AG09309 (cell line): Measurements from ENCODE around the gene XXYLT1.

ENCODE experiments used
- DNase-seq: peaks from one replicate; pipeline ENCODE4 v3.0.0-alpha.2; 2010; ENCODE audit warnings: low read depth
- H3K4me3 ChIP-seq: 2 replicates; pipeline ENCODE4 v1.5.1; 2011; ENCODE audit warnings: mild to moderate bottlenecking, low read depth, low read length, moderate library complexity; ENCODE audit not compliant: control insufficient read depth
- TF ChIP-seq, protein P1 (sequence below): IDR thresholded peaks from 2 replicates; pipeline ENCODE4 v1.5.1; 2011; ENCODE audit warnings: mild to moderate bottlenecking, low read depth, low read length, inconsistent platforms; ENCODE audit not compliant: insufficient read depth, control insufficient read depth; ENCODE audit errors: missing control alignments

Gene XXYLT1

DNA sequence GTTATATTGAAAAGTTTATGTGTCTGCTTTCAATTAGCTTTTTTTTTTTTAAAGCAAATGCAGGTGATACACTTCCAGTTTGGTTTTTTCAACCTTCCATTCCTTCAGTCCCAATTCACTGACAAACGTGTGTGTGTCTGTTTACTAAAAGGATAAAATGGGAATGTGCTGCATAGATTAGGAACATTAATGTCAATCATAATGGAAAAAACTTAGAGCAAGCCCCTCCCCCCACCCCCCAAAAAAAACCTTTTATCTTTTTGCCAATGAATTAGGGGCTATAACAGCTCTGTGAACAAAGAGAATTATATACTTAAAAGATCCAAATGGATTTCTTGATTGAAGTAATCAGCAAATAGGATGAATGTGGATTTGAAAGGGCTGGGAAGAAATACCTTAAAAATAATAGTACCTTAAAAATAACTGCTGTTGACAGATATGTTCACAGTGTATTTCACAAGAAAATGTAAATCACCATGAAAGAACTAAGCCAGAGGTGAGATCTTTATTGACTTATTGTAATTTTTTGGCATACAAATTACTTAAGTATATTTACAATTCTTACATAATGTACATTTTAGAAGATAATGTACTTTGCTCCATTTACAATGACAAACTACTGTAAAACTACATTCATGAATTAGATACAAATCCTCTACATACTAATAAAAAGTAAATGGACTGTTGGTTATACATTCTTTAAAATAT lies 3.5 kb upstream of the XXYLT1 start:
- no peak overlapping the region for H3K4me3 ChIP-seq
- no peak for DNase-seq
- TF ChIP-seq, protein P1, sequence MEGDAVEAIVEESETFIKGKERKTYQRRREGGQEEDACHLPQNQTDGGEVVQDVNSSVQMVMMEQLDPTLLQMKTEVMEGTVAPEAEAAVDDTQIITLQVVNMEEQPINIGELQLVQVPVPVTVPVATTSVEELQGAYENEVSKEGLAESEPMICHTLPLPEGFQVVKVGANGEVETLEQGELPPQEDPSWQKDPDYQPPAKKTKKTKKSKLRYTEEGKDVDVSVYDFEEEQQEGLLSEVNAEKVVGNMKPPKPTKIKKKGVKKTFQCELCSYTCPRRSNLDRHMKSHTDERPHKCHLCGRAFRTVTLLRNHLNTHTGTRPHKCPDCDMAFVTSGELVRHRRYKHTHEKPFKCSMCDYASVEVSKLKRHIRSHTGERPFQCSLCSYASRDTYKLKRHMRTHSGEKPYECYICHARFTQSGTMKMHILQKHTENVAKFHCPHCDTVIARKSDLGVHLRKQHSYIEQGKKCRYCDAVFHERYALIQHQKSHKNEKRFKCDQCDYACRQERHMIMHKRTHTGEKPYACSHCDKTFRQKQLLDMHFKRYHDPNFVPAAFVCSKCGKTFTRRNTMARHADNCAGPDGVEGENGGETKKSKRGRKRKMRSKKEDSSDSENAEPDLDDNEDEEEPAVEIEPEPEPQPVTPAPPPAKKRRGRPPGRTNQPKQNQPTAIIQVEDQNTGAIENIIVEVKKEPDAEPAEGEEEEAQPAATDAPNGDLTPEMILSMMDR: no peak

GRCh38 chr3:195271410-195272243 lies 668 bp upstream of the XXYLT1 start:
- DNase-seq: peak; percentile 24
- peak overlapping the region; percentile 57 for H3K4me3 ChIP-seq
- TF ChIP-seq, protein P1: peak; percentile 77

DNA sequence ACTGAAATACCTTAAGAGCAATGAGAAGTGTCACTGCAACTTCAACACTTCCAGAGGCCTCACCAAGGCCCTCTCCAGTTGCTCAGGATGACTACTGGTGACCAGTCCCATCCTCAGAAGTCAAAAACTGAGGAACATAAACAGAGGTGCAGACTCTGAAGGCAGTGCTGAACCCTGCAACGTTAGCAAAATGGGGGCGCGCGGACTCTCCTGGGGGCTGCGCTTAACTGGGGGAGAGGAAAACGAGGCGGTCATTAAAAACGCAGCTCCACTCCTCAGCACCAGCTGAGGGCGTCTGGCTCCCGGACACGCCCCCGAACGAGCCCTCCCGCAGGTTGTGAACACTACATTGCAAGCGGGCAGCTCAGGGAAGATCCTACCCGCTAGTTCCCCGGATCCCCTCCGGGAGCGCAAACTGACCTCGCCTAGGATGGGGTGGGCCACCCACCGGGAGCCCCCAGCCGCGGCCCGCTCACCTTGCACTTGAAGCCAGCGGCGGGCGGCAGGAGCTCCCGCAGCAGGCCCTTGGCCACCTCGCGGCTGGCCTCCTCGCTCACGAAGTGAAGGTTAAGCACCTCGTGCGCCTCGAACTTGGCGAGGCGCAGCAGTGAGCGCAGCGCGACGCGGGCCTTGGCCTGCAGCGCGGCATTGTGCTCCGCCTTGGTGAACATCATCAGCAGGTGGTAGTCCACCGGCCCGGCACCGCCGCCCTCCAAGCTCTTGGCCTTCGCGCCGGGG lies 711 bp downstream of the XXYLT1 start:
- TF ChIP-seq, protein P1: no peak
- peak overlapping the region; percentile 57 for H3K4me3 ChIP-seq
- DNase-seq: no peak

DNA sequence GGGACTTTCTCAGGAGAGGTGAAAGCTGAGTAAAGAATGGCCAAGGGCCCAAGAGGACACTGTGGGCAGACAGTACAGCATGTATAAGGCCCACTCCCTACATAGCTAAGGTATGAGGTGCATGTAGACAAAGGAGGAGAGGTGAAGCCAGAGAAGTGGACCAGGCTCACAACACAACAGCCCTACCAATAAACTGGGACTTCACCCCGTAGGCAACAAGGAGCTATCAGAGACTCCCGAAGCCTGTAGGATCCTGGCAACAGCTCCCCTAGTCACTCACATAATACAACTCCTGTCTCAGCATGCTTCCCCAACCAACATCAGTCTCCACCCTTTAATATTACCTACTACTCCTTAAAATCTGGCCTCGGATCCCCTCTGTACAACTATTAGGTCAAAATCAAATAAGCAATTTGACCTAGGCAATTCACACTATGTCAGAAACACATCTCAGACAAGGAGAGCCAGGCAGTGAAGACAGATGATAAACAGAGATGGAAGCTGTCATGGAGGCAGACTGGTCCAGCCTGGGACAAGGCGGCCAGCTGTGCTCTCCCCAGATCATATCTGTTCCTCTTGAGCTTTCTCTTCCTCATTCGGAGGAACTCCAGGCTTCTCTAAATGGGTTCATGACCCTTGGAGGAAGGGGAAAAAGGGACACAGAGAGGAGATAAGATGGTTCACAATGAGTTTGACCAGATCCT lies 1.4 kb downstream of the XXYLT1 start:
- TF ChIP-seq, protein P1: no peak
- DNase-seq: no peak
- peak overlapping the region; percentile 57 for H3K4me3 ChIP-seq

DNA sequence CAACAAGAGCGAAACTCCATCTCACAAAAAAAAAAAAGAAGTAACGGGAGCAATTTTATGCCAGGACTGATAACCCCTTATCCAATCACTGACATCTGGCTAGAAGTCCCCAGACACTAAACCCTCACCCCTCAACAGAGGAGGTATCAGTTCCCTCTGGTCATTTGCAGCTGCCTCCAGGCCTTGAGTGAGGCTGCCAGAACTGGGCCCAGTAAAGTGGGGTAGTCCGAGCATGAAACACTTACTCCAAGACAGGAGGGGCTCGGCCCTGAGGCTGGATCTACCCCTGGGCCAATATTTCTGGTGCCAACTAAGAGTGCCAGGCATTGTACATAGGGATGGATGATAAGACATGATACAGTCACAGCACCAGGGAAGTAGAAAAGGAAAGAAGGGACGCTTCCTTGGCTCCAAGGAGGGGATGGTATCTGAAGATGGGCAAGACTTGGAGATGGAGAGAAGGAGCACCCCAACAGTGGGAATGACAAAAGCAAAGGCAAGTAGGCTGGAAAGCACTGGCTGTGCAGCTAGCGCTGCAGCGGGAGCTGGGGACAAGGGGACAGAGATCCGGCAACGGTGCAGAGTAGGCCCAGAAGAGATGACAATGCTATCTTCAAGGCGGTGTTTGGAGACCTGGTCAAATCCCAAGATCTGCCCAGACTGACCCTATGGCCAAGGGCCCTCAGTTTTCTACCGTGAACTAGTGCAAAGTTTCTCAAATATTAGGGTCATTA lies 2.2 kb downstream of the XXYLT1 start:
- no peak for DNase-seq
- no peak overlapping the region for H3K4me3 ChIP-seq
- TF ChIP-seq, protein P1: no peak
